GM21367 (cell line): ENCODE data around the gene TBC1D20.

ENCODE experiments used
- ATAC-seq: cut with Tn5 transposase; IDR thresholded peaks from one replicate; pipeline ENCODE4 v1.9.1; 2021; ENCODE audit not compliant: unreplicated experiment

TBC1D20 gene

DNA sequence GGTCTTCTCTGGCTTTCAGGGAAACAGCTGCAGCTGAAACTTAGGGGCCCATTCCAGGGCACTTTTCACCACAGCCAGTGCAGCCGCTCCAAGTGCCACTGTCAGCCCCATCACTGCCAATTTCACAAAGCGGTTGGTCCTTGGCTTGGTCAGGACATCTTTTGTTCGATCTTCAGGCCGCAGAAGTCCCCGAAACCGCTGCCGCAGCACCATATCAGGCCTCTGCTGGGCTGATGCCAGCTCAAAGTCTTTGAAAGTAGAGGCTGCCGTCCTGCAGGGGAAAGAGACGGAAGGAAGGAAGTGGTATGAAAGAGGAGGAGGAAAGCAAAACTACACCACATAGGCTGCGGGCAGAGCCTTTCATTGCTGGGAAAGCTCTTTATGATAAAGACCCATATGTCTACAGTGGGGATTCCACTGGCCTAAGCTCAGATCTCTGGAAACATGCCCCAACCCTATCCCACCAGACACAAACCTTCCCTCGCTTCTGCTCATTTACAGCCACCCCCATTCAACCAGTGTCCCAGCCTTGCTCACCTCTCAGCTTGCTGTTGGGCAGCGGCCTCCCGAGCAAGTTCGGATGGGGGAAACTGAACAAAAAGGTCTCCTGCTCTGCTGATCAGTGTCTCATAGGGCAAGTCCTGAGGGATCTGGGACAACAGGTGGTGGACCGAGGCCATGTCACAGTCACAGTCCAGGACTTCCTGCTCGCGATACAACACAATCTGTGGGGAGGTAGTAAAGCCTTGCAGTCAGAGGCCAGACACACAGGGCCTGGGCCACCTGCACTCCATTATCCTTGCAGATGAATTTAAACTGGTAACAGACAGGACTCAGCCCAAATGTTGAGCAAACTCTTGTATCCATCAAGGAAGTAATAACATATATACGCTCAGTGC, 23.5 kb downstream of the TBC1D20 start:
- no peak for ATAC-seq

DNA sequence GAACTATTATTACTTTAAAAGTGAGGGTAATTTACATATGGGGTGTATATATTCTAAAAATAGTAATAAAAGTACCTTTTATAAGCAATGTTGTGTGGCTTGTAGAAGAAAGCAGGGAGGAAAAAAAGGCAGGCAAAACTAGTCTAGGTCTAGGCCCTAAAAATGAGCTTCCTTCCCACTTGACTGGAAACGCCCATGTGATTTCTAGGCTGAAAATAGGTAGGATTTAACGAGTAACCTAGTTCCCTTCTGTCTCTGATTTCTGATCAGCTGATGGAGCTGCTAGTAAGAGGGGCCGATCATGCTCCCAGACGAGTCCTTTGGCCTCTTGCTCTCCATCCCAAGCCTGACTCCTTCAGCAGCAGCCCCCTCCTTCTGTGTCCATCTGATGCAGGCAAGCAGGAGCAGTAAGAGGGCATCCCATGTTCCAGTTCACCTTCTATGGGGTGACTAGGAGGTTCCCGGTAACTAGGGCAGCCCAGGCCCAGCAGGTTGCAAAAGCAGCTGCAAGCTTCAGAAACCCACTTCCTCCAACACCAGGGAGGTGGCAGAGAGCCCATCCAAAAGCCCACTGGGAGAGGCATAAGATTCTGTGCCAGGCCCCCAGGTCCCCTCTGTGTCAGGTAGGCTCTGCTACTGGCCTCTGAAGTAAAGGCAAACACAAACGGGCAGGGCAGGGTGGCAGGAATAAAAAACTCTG, 24.4 kb downstream of the TBC1D20 start:
- no peak for ATAC-seq

GRCh38 chr20:436476-436875, 25.9 kb downstream of the TBC1D20 start:
- ATAC-seq = no peak

DNA sequence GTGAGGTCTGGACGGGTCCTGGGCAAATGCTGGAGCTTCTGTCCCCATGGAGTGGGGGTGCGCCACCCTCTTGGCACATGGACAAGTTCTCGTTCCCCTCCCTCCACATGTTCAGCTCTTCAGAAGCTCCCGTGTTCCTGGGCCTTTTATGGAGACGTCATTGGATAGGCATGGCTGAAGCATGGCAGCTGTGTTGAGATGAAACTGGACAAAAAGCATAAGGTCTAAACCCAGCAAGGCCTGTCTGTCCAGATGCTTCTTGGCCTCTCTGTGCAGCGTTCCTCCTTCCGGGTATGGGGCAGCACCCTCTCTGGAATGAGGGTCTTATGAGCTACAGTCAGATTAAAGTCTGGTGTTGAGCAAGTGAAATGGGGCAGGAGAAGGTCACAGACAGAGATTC, 26.8 kb downstream of the TBC1D20 start:
- no peak for ATAC-seq

GRCh38 chr20:434661-435419, 27.5 kb downstream of the TBC1D20 start:
- no peak for ATAC-seq

DNA sequence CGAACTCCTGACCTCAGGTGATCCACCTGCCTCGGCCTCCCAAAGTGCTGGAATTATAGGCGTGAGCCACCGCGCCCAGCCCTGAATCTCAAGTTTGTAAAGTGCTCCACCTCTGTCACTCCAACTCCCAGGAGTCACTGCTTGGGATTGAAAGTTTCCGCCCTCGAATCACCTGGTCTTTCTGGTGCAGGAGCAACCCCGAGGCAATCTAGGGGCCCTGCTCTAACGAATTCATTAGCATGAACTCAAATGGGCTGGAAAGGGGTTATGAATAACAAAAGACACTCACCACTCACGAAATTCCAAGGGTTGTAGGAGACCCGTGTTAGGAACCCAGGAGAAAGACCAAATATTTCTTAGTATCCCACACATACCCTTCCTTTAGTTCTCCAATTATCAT, 28.1 kb downstream of the TBC1D20 start:
- no peak for ATAC-seq

DNA sequence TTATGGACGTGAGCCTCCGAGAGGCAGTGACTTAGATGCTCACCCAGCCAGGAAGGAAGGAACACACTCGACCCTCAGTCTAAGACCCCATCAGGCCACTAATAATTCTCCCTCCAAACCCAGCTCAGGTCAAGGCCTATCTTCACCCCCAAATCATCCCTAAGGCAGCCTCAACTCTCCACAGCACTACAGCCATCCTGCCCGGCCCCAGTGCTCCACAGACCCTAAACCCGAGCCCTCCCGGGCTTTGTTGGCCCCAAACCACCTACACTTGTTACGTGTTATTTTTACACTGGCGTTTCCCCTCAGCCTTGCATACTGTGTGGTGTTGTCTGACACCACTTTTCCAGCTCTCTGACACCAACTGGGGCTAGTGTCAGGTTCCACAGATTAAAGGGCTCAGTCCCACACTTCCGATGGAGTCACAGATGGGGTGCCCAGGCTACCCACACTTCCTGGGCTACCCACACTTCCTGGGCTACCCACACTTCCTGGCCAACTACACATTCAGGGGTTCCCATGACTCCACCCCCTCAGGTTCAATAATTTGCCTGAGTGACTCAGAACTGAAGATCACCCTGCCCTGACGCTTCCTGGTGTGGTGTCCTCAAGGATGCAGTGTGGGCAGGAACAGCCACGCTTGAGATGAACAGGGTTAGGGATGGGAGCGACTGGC, 28.9 kb downstream of the TBC1D20 start:
- peak; percentile 80 for ATAC-seq

GRCh38 chr20:432677-433299, 29.5 kb downstream of the TBC1D20 start:
- no peak for ATAC-seq

DNA sequence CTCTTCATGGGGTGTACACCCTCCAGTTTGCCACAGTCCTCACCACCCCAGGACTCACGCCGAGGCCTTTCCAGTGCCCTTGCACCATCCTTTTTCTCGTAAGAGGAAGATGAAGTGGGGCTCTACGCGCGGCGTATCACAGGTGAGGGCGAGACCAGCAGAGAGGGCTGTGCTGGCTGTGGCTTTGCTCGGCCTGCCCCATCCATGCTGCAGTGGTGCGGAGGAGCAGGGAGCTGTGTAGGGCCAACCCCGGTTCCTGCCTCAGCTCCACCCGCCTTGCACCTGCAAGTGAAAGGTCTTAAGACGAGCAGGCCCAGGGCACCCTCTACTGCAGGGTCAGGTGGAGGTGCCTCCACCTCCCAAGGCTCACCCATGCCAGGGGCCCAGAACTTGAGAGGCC, 30.1 kb downstream of the TBC1D20 start:
- no peak for ATAC-seq

DNA sequence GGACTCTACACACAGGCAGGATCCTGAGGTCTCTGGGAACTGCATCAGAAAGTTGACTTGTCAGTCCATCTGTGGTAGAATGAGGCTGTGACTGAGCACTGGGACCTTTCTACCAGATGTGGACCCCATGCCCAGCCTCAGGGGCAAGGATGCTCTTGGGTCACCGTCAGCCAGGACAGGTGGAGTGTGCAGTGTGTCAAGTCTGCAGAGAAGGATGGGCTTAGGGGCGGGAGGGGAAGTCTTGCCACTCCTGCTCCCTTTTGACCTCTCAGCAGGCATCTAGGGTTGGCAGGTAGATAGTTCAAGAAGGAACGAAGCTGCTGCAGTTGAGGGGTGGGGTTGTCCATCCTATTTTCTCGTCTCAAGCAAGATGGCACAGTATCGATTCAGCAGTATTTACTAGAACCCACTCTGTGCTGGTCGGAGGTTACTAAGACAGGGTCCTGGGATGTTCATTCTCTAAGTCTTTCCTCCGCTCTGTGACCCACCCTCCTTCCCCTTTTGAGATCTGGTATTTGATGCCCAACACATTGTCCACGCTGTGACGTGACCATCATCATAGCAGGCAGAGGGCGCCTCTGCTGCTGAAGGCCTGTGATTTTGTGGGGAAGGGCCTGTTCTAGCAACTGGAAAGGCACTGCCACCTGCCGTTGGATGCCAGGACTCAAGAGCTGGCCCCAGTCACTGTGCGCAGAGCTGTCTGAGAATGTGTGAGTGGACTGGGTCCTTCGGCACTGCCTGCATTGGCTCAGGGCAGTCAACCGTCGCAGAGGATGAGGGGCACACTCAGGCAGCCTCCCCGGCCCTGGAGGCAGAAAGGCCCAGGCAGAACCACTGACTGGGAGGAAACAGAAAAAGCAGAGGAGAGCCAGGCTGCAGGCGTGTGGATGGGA, 31.1 kb downstream of the TBC1D20 start:
- ATAC-seq = no peak

DNA sequence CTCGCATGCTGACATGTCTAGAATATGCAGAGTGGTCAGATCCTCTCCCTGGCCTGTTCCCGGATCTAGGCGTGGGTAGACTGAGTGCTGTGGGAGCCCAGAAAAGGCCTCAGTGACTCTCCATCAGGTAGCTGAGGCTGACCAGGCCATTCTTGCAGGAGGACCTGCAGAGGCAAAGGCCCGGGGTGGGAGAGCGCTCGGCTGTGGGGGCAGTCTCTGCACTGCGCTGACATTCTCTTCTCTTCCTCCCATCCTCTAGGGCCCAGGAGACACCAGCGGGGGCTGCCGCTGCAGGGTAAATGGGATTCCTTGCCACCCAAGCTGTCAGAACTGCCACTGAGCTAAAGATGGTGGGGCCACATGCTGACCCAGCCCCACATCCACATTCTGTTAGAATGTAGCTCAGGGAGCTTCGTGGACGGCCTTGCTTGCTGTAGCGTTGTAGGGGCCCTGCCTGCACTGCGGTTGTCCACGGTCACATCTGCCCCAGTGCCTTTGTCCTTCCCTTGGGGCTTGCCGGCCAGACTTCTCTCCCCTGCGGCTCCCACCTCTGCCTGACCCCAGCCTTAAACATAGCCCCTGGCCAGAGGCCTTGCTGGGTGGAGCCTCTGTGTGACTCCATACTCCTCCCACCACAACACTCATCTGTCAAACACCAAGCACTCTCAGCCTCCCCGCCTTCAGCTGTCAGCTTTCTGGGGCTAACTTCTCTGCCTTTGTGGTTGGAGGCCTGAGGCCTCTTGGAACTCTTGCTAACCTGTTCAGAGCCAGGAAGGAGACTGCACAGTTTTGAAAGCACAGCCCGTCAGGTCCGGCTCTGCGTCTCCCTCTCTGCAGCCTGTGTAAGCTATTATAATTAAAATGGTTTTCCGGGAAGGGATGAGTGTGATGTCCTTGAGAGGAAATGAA, 32.0 kb downstream of the TBC1D20 start:
- ATAC-seq = no peak

DNA sequence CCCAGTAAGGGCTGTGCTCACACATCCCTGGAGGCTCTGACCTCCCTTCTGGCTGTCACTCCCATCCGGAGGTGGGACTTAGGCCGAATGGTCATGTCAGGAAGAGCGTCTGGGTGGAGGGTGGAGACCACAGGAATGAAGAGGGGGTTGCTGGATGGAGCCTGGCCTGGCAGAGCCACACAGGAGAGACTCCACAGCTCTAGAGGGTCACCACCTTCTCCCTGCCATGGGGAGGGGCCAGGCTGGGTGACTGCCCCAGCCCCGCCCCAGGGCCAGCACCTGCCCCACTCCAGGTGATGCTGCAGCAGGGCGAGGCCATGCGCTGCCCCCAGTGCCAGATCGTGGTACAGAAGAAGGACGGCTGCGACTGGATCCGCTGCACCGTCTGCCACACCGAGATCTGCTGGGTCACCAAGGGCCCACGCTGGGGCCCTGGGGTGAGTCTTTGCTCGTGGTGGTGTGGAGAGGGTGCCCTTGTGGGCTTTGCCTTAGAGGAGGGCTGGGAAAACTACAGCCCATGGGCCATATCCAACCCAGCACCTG, 33.6 kb downstream of the TBC1D20 start:
- no peak for ATAC-seq

GRCh38 chr20:427849-428657, 34.3 kb downstream of the TBC1D20 start:
- no peak for ATAC-seq

DNA sequence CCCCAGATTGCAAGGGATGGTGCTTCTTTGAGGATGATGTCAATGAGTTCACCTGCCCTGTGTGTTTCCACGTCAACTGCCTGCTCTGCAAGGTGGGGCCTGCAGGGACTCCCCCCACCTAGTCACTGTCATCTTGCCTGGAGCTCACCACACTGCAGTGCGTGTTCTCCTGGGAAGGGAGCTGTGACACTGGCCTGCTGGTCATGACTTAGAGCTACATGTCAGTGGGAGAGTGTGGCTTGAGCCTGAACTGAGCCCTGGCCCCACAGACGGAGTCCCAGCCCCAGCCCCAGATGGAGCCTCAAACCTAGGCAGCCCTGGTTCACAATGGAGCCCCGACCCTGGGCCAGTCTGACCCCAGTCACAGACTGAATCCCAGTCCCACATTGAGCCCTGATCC, 34.9 kb downstream of the TBC1D20 start:
- ATAC-seq = no peak

GRCh38 chr20:426566-426965, 35.8 kb downstream of the TBC1D20 start:
- ATAC-seq = no peak

- ATAC-seq = no peak
Measured at GRCh38 chr20:421685-422250, 40.6 kb downstream of the TBC1D20 start.
